Testis (tissue), 3 donors: ENCODE data around the gene ABHD2. TPM values are rescaled to one million over a fixed set of nuclear protein-coding genes. Genes with fewer than 3 reads are reported as not detected.

Experiments used
- DNase-seq: peaks from one replicate; pipeline ENCODE4 v3.0.0-alpha.2; 2019
- H3K27ac ChIP-seq, 2 donors: fragments of 200-600 bp; sonication (generic); one replicate each; pipeline ENCODE4 v1.5.1; 2019
- H3K27me3 ChIP-seq: fragments of 200-600 bp; sonication (generic); one replicate; pipeline ENCODE4 v1.5.1; 2019
- H3K36me3 ChIP-seq: fragments of 200-600 bp; sonication (generic); one replicate; pipeline ENCODE4 v1.5.1; 2017; ENCODE audit warnings: low read depth; ENCODE audit errors: missing control alignments
- H3K4me1 ChIP-seq: fragments of 200-600 bp; sonication (generic); one replicate; pipeline ENCODE4 v1.5.1; 2019
- H3K4me3 ChIP-seq, 2 donors: fragments of 200-600 bp; sonication (generic); one replicate each; pipeline ENCODE4 v1.5.1; 2017 to 2019
- H3K9me3 ChIP-seq: fragments of 200-600 bp; sonication (generic); one replicate; pipeline ENCODE4 v1.5.1; 2017
- CTCF ChIP-seq, 3 experiments: fragments of 450-650 bp in 2 of 3; fragments of 200-600 bp in 1 of 3; sonication (generic) in 1 of 3; IDR thresholded peaks; one replicate each; pipeline ENCODE4 v1.5.1; 2016 to 2019; ENCODE audit warnings: antibody characterized with exemption in 3 of 3, mild to moderate bottlenecking in 2 of 3, moderate library complexity in 1 of 3
- POLR2A ChIP-seq: fragments of 450-650 bp; IDR thresholded peaks from one replicate; pipeline ENCODE4 v1.6.1; 2017; ENCODE audit warnings: antibody characterized with exemption, mild to moderate bottlenecking, moderate library complexity
- WGBS, 2 donors: methylation state at CpG; one replicate each; pipeline ENCODE4 v1.1.5; 2018; 5-methylcytosine and 5-hydroxymethylcytosine counted together
- intact Hi-C: fragments of 100-400 bp; cut with DNase I; formaldehyde crosslinking; loops from one replicate; pipeline ENCODE4 v1.15.1; 2023; ENCODE audit warnings: low total_unique reads
- polyA plus RNA-seq: library from polyadenylated mRNA; stranded (reverse); fragments of 350-450 nt; fragmentation: Illumina TruSeq; extraction: RNeasy Lipid Tissue Mini Kit (QIAGEN cat#74804); gene quantifications from one replicate; pipeline ENCODE4 v1.2.3, GENCODE V29; 2014; ENCODE audit warnings: low read depth, low replicate concordance; ENCODE audit not compliant: insufficient read depth
- total RNA-seq, 2 donors: library from RNA; depleted of rRNA; stranded (reverse); fragments of >200 nt; gene quantifications; one replicate each; pipeline ENCODE4 v1.2.3, GENCODE V29; 2016

The ABHD2 gene
- total and polyA plus RNA-seq, 3 donors from 2014 or later, result 82.5 to 214 (median 109) TPM

- DNase-seq, result no peak
- no peaks in the 10 kb centered on the region for H3K27me3 ChIP-seq
- H3K4me3 ChIP-seq, result no peak overlapping the region
- intact Hi-C loops, result no loop called here
- no peaks in the 10 kb centered on the region for H3K36me3 ChIP-seq
- TF ChIP-seq CTCF (IDR thresholded peaks at IDR 0.05) (no peak), POLR2A (no peak)
- H3K27ac ChIP-seq, result no peak overlapping the region
- no peaks in the 10 kb centered on the region for H3K9me3 ChIP-seq
- peaks cover 23% of the 10 kb centered on the region for H3K4me1 ChIP-seq
- WGBS, 2 donors, result 81 to 96% methylated on average over 4 of the region's 4 CpGs
Measured at GRCh38 chr15:89108835-89109234, 20.6 kb downstream of the ABHD2 start.

DNA sequence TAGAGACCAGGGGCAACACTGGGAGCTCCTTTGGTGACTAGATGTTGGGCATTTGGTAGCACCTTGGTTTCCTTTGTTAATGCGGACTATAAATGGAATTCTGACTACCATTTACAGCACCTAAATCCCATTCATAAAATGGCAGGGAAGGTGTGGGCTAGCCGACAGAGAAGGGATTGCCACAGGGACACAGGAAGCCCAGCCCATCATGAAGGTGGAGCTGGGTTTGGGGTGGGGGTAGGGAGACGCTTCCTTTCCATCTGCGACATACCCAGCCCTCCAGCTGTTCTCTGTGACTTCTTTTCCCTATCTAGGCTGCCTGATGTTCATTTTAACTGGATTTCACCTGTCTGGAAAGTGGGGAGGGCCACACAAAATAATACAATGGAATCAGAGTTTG, 21.0 kb downstream of the ABHD2 start:
- intact Hi-C loops, result no loop called here
- TF ChIP-seq CTCF (IDR thresholded peaks at IDR 0.05) (no peak), POLR2A (no peak)
- WGBS, 2 donors, result 82 to 100% methylated on average over 4 of the region's 4 CpGs
- Histone ChIP-seq H3K4me3 (no peak overlapping the region), H3K36me3 (no peaks in the 10 kb centered on the region), H3K27me3 (no peaks in the 10 kb centered on the region), H3K27ac (no peak overlapping the region), H3K9me3 (no peaks in the 10 kb centered on the region), H3K4me1 (peaks cover 19% of the 10 kb centered on the region)
- DNase-seq, result no peak

- Histone ChIP-seq H3K9me3 (no peaks in the 10 kb centered on the region), H3K4me1 (peaks cover 14% of the 10 kb centered on the region), H3K27ac (no peak overlapping the region), H3K36me3 (no peaks in the 10 kb centered on the region), H3K27me3 (no peaks in the 10 kb centered on the region), H3K4me3 (no peak overlapping the region)
- intact Hi-C loops, result no loop called here
- no peak for DNase-seq
- WGBS, 2 donors, result 89 to 91% methylated on average over 8 of the region's 8 CpGs
- TF ChIP-seq POLR2A, result no peak
- TF ChIP-seq CTCF (IDR thresholded peaks at IDR 0.05), result no peak
Measured at GRCh38 chr15:89110060-89110459, 21.8 kb downstream of the ABHD2 start.

- Histone ChIP-seq H3K4me1 (peaks cover 12% of the 10 kb centered on the region), H3K27me3 (no peaks in the 10 kb centered on the region)
- DNase-seq, result no peak
Measured at GRCh38 chr15:89111352-89111751, 23.1 kb downstream of the ABHD2 start.

More at GRCh38 chr15:89111352-89111751, 23.1 kb downstream of the ABHD2 start:
- no peak overlapping the region for H3K4me3 ChIP-seq
- TF ChIP-seq POLR2A (no peak), CTCF (IDR thresholded peaks at IDR 0.05) (no peak)
- no peak overlapping the region for H3K27ac ChIP-seq
- no peaks in the 10 kb centered on the region for H3K9me3 ChIP-seq
- H3K36me3 ChIP-seq, result no peaks in the 10 kb centered on the region
- intact Hi-C loops, result no loop called here
